ENCODE measurements around the gene GTF2A2.

GTF2A2 gene

DNA sequence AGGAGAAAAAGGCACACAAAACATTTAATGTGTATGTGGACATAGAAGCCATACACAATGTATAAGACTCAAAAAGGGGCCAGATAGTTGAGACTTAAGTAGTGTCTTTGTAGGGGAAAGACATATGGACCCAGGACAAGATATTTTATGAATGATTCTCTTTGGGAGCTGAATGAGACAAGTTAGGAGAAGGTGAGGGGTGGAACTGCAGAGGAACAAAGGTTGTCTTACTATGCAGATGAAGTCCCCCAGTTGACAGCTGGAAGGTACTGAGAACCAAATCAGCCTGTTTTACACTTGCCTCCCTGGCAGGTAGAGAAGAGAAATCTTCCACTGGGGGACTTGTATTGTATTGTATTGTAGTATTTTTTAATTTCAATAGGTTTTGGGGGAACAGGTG, 60.7 kb downstream of the GTF2A2 start:
- no peak for DNase-seq

DNA sequence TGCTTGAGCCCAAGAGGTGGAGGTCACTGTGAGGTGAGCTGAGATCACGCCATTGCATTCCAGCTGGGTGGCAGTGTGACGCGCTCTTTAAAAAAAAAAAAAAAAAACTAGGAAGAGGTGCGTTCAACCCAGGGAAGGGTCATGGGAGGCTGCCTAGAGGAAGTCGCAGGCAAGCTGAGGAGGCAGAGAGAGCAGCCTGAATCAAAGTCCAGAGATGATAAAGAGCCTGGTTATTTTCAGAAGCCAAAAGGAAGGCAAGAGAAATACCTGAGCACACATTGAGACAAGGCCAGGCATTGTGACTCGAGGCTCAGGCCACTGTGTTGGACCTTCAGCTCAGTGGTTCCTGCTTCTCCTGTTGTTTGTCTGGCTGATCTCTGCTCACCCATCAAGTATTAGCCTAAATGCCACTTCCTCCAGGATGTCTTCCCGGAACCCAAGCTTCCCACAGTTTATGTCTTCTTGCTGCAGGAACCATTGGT, 61.8 kb downstream of the GTF2A2 start:
- no peak for DNase-seq

DNA sequence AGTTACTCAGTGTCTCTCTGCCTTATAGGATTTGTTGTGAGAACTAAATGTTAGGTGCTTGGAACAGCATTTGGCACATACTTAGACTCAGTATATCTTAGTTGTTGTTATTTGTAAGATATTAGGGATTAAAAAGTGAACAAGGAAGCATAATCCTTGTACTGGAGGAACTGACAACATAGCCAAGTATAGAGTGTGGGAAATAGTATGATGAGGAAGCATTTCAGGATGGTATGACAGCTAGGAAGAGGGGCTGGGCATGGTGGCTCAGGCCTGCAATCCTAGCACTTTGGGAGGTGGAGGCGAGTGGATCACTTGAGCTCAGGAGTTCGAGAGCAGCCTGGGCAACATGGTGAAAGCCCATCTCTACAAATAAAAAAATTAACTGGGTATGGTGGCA, 62.3 kb downstream of the GTF2A2 start:
- no peak for DNase-seq

DNA sequence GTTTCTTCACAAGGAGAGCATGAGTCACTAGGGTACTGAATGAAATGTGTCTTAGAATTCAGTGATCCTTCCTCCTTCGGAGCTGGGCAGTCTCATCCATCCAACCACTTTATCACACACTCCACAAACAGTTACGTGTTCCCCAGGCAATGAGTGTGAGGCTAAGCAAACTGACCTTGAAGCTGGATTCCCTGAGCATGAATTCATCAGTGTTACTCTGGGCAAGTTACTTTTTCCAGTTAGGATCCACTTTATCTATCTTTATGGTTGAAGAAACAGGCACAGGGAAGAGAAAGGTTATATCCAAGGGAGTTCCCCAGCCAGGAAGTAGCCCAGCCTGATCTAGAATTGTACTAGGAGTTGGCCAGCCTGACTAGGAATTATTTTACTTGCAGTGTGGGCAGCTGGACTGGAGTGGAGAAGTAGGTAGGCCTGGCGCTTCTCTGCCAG, 62.8 kb downstream of the GTF2A2 start:
- peak in 1 of 2 donors; percentile 9 for DNase-seq

DNA sequence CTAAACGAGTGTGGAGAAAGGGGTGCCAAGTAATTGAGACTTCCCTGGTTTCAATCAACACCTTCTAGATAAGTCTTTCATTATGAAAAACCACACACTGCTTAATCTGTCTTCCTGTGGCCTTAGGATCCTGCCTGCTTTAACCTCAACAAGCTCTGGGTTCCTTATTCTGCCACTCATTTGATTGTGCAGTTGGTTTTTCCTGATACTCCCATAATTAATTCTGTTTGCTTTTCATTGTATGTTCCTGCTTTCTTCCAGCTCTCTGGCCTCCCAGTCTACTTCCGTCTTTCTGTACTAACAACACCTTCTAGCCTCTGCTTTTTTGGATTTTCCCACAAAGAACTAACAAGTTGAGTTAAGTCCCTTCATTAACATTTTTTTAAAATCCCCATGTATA, 66.0 kb downstream of the GTF2A2 start:
- no peak for DNase-seq

DNA sequence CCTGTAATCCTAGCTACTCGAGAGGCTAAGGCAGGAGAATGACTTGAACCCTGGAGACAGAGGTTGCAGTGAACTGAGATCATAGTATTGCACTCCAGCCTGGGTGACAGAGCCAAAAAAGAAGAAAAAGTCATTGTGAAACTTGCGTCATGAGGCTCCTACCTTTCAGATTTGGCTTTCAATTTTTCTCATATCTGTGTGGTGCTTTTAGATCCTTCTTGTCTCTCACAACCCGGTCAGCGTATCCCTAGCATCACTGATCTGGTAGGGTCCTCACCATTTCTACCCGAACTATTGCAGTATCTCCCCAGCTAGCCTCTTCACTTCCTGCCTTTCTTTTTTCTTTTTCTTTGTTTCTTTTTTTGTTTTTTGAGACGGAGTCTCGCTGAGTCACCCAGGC, 67.3 kb downstream of the GTF2A2 start:
- no peak for DNase-seq

Data from inflammatory macrophage (primary cell).